ENCODE measurements around the gene RHBDD1.

Gene RHBDD1

GRCh38 chr2:226979004-226979403, 143.2 kb downstream of the RHBDD1 start:
- Histone ChIP-seq H3K9me3 (ENCODE audit: control insufficient read depth, insufficient read depth, low read length) (no peaks in the 10 kb centered on the region), H3K36me3 (ENCODE audit: control insufficient read depth, insufficient read depth, low read length) (no peaks in the 10 kb centered on the region), H3K4me3 (ENCODE audit: low read length) (no peak overlapping the region), H3K27ac (ENCODE audit: low read length) (no peak overlapping the region), H3K27me3 (ENCODE audit: control insufficient read depth, insufficient read depth, low read length) (no peaks in the 10 kb centered on the region), H3K4me1 (ENCODE audit: control insufficient read depth, insufficient read depth, low read length) (no peaks in the 10 kb centered on the region)
- WGBS (ENCODE audit: insufficient coverage, insufficient read length): no CpG with 5 or more reads among the region's 4 CpGs
- DNase-seq (ENCODE audit: low read depth, low spot score): no peak

- Histone ChIP-seq H3K4me1 (ENCODE audit: control insufficient read depth, insufficient read depth, low read length) (no peaks in the 10 kb centered on the region; the same call in none of the 2 replicates), H3K27me3 (ENCODE audit: control insufficient read depth, insufficient read depth, low read length) (no peaks in the 10 kb centered on the region), H3K4me3 (ENCODE audit: low read length) (no peak overlapping the region), H3K36me3 (ENCODE audit: control insufficient read depth, insufficient read depth, low read length) (no peaks in the 10 kb centered on the region), H3K27ac (ENCODE audit: low read length) (no peak overlapping the region), H3K9me3 (ENCODE audit: control insufficient read depth, insufficient read depth, low read length) (no peaks in the 10 kb centered on the region)
- no peak for DNase-seq (ENCODE audit: low read depth, low spot score)
- no CpG with 5 or more reads among the region's 3 CpGs for WGBS (ENCODE audit: insufficient coverage, insufficient read length)
These were observed 146.0 kb downstream of the RHBDD1 start for GRCh38 chr2:226981791-226982326.

- Histone ChIP-seq H3K27ac (ENCODE audit: low read length) (no peak overlapping the region), H3K4me1 (ENCODE audit: control insufficient read depth, insufficient read depth, low read length) (no peaks in the 10 kb centered on the region; the same call in none of the 2 replicates), H3K36me3 (ENCODE audit: control insufficient read depth, insufficient read depth, low read length) (no peaks in the 10 kb centered on the region), H3K9me3 (ENCODE audit: control insufficient read depth, insufficient read depth, low read length) (no peaks in the 10 kb centered on the region), H3K4me3 (ENCODE audit: low read length) (no peak overlapping the region), H3K27me3 (ENCODE audit: control insufficient read depth, insufficient read depth, low read length) (no peaks in the 10 kb centered on the region)
- no CpG with 5 or more reads among the region's 12 CpGs for WGBS (ENCODE audit: insufficient coverage, insufficient read length)
- DNase-seq (ENCODE audit: low read depth, low spot score): no peak
These were observed 148.3 kb downstream of the RHBDD1 start for GRCh38 chr2:226983895-226984749.

GRCh38 chr2:226984750-226985582, 149.1 kb downstream of the RHBDD1 start:
- no peak overlapping the region for H3K27ac ChIP-seq (ENCODE audit: low read length)
- WGBS (ENCODE audit: insufficient coverage, insufficient read length): no CpG with 5 or more reads among the region's 8 CpGs
- H3K4me1 ChIP-seq (ENCODE audit: control insufficient read depth, insufficient read depth, low read length): no peaks in the 10 kb centered on the region; the same call in none of the 2 replicates
- no peak overlapping the region for H3K4me3 ChIP-seq (ENCODE audit: low read length)
- H3K27me3 ChIP-seq (ENCODE audit: control insufficient read depth, insufficient read depth, low read length): no peaks in the 10 kb centered on the region
- no peaks in the 10 kb centered on the region for H3K9me3 ChIP-seq (ENCODE audit: control insufficient read depth, insufficient read depth, low read length)
- H3K36me3 ChIP-seq (ENCODE audit: control insufficient read depth, insufficient read depth, low read length): no peaks in the 10 kb centered on the region
- DNase-seq (ENCODE audit: low read depth, low spot score): no peak

- Histone ChIP-seq H3K36me3 (ENCODE audit: control insufficient read depth, insufficient read depth, low read length) (no peaks in the 10 kb centered on the region), H3K4me3 (ENCODE audit: low read length) (no peak overlapping the region), H3K4me1 (ENCODE audit: control insufficient read depth, insufficient read depth, low read length) (no peaks in the 10 kb centered on the region; the same call in none of the 2 replicates), H3K27me3 (ENCODE audit: control insufficient read depth, insufficient read depth, low read length) (no peaks in the 10 kb centered on the region), H3K27ac (ENCODE audit: low read length) (no peak overlapping the region), H3K9me3 (ENCODE audit: control insufficient read depth, insufficient read depth, low read length) (no peaks in the 10 kb centered on the region)
- no peak for DNase-seq (ENCODE audit: low read depth, low spot score)
- no CpG with 5 or more reads among the region's 5 CpGs for WGBS (ENCODE audit: insufficient coverage, insufficient read length)
These were observed 149.7 kb downstream of the RHBDD1 start for GRCh38 chr2:226985583-226985946.

GRCh38 chr2:226991663-226992062, 155.8 kb downstream of the RHBDD1 start:
- Histone ChIP-seq H3K27ac (ENCODE audit: low read length) (no peak overlapping the region), H3K4me1 (ENCODE audit: control insufficient read depth, insufficient read depth, low read length) (no peaks in the 10 kb centered on the region), H3K27me3 (ENCODE audit: control insufficient read depth, insufficient read depth, low read length) (no peaks in the 10 kb centered on the region), H3K4me3 (ENCODE audit: low read length) (no peak overlapping the region), H3K9me3 (ENCODE audit: control insufficient read depth, insufficient read depth, low read length) (no peaks in the 10 kb centered on the region), H3K36me3 (ENCODE audit: control insufficient read depth, insufficient read depth, low read length) (no peaks in the 10 kb centered on the region)
- WGBS (ENCODE audit: insufficient coverage, insufficient read length): no CpG with 5 or more reads among the region's 2 CpGs
- no peak for DNase-seq (ENCODE audit: low read depth, low spot score)

GRCh38 chr2:226993171-226993570, 157.3 kb downstream of the RHBDD1 start:
- no CpG with 5 or more reads among the region's 4 CpGs for WGBS (ENCODE audit: insufficient coverage, insufficient read length)
- no peak for DNase-seq (ENCODE audit: low read depth, low spot score)
- H3K27me3 ChIP-seq (ENCODE audit: control insufficient read depth, insufficient read depth, low read length): no peaks in the 10 kb centered on the region
- H3K9me3 ChIP-seq (ENCODE audit: control insufficient read depth, insufficient read depth, low read length): no peaks in the 10 kb centered on the region
- H3K27ac ChIP-seq (ENCODE audit: low read length): no peak overlapping the region
- no peaks in the 10 kb centered on the region for H3K4me1 ChIP-seq (ENCODE audit: control insufficient read depth, insufficient read depth, low read length)
- H3K4me3 ChIP-seq (ENCODE audit: low read length): no peak overlapping the region
- H3K36me3 ChIP-seq (ENCODE audit: control insufficient read depth, insufficient read depth, low read length): no peaks in the 10 kb centered on the region

GRCh38 chr2:226994775-226995174, 158.9 kb downstream of the RHBDD1 start:
- Histone ChIP-seq H3K4me1 (ENCODE audit: control insufficient read depth, insufficient read depth, low read length) (no peaks in the 10 kb centered on the region), H3K27ac (ENCODE audit: low read length) (no peak overlapping the region), H3K4me3 (ENCODE audit: low read length) (no peak overlapping the region), H3K27me3 (ENCODE audit: control insufficient read depth, insufficient read depth, low read length) (no peaks in the 10 kb centered on the region), H3K36me3 (ENCODE audit: control insufficient read depth, insufficient read depth, low read length) (no peaks in the 10 kb centered on the region), H3K9me3 (ENCODE audit: control insufficient read depth, insufficient read depth, low read length) (no peaks in the 10 kb centered on the region)
- WGBS (ENCODE audit: insufficient coverage, insufficient read length): no CpG with 5 or more reads among the region's 4 CpGs
- DNase-seq (ENCODE audit: low read depth, low spot score): no peak

GRCh38 chr2:226995625-226996041, 159.8 kb downstream of the RHBDD1 start:
- Histone ChIP-seq H3K27ac (ENCODE audit: low read length) (no peak overlapping the region), H3K4me3 (ENCODE audit: low read length) (no peak overlapping the region), H3K27me3 (ENCODE audit: control insufficient read depth, insufficient read depth, low read length) (no peaks in the 10 kb centered on the region), H3K4me1 (ENCODE audit: control insufficient read depth, insufficient read depth, low read length) (no peaks in the 10 kb centered on the region), H3K9me3 (ENCODE audit: control insufficient read depth, insufficient read depth, low read length) (no peaks in the 10 kb centered on the region), H3K36me3 (ENCODE audit: control insufficient read depth, insufficient read depth, low read length) (no peaks in the 10 kb centered on the region)
- no peak for DNase-seq (ENCODE audit: low read depth, low spot score)
- WGBS (ENCODE audit: insufficient coverage, insufficient read length): no CpG with 5 or more reads among the region's 15 CpGs

GRCh38 chr2:226999661-227000060, 163.8 kb downstream of the RHBDD1 start:
- no CpG with 5 or more reads among the region's 2 CpGs for WGBS (ENCODE audit: insufficient coverage, insufficient read length)
- DNase-seq (ENCODE audit: low read depth, low spot score): no peak
- Histone ChIP-seq H3K9me3 (ENCODE audit: control insufficient read depth, insufficient read depth, low read length) (no peaks in the 10 kb centered on the region), H3K4me1 (ENCODE audit: control insufficient read depth, insufficient read depth, low read length) (no peaks in the 10 kb centered on the region), H3K36me3 (ENCODE audit: control insufficient read depth, insufficient read depth, low read length) (no peaks in the 10 kb centered on the region), H3K27ac (ENCODE audit: low read length) (no peak overlapping the region), H3K4me3 (ENCODE audit: low read length) (no peak overlapping the region), H3K27me3 (ENCODE audit: control insufficient read depth, insufficient read depth, low read length) (no peaks in the 10 kb centered on the region)

Data from iPS DF 6.9 (cell line).